Tibial nerve (tissue), 3 donors: ENCODE results near the gene RPUSD1.

ENCODE experiments used
- POLR2A ChIP-seq, 2 donors: fragments of 450-650 bp; IDR thresholded peaks; one replicate each; pipeline ENCODE4 v1.6.1; 2017; ENCODE audit warnings: antibody characterized with exemption in 2 of 2, mild to moderate bottlenecking in 2 of 2, moderate library complexity in 2 of 2
- TF ChIP-seq, protein P1 (sequence below), 5 experiments: fragments of 200-600 bp in 3 of 5; fragments of 450-650 bp in 2 of 5; sonication (generic) in 3 of 5; IDR thresholded peaks; one replicate each; pipeline ENCODE4 v1.5.1; 2016 to 2019; ENCODE audit warnings: antibody characterized with exemption in 5 of 5, mild to moderate bottlenecking in 3 of 5, moderate library complexity in 2 of 5

DNA sequence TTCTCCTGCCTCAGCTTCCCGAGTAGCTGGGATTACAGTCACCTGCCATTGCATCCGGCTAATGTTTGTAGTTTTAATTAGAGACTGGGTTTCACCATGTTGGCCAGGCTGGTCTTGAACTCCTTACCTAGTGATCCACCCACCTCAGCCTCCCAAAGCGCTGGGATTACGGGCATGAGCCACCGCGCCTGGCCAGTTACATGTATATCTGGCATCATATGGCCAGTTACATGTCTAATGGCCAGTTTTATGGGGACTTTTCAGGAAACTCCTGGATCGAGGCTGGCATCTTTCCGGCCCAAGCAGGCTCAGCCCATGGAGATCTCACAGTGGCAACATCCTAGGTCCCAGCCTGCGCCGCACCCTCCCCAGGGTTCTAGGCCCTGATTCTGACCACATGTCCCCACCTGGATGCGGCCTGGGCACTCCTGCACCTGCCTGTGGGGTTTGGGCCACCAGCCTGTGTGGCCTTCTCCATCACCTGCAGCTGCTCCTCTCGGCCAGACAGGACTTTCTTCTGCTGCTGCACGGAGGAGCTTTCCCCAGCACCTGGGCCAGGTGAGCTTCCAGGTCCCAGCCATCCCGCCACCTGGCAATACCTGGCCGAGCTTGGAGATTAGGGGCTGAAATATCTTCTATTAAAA lies 46.1 kb downstream of the RPUSD1 start:
- TF ChIP-seq POLR2A (IDR thresholded peaks at IDR 0.05): no peak
- TF ChIP-seq, protein P1, sequence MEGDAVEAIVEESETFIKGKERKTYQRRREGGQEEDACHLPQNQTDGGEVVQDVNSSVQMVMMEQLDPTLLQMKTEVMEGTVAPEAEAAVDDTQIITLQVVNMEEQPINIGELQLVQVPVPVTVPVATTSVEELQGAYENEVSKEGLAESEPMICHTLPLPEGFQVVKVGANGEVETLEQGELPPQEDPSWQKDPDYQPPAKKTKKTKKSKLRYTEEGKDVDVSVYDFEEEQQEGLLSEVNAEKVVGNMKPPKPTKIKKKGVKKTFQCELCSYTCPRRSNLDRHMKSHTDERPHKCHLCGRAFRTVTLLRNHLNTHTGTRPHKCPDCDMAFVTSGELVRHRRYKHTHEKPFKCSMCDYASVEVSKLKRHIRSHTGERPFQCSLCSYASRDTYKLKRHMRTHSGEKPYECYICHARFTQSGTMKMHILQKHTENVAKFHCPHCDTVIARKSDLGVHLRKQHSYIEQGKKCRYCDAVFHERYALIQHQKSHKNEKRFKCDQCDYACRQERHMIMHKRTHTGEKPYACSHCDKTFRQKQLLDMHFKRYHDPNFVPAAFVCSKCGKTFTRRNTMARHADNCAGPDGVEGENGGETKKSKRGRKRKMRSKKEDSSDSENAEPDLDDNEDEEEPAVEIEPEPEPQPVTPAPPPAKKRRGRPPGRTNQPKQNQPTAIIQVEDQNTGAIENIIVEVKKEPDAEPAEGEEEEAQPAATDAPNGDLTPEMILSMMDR (IDR thresholded peaks at IDR 0.05): no peak
